Panc1 (cell line): ENCODE results near the gene FGFR4. TPM values are rescaled to one million over a fixed set of nuclear protein-coding genes. Genes with fewer than 3 reads are reported as not detected.

Source experiments
- ATAC-seq: fragments of 200-7000 bp; cut with Tn5 transposase; 2 replicates; pipeline ENCODE4 v1.9.1; 2020; ENCODE audit warnings: mild to moderate bottlenecking, moderate library complexity
- BruUV-seq: library from RNA; stranded (reverse); fragments of 400-500 nt; replicated peaks from 2 replicates; lab custom pipeline; 2021; lab: Mats Ljungman, UMichigan
- CTCF ChIA-PET: fragments of 300-600 bp; sonication (Branson Sonifier 250); formaldehyde crosslinking; loops from one replicate; lab custom pipeline; 2022; ENCODE audit warnings: antibody characterized with exemption; lab: Charles Lee
- POLR2A ChIA-PET: fragments of 300-600 bp; sonication (Branson Sonifier 250); formaldehyde crosslinking; loops from one replicate; lab custom pipeline; 2022; ENCODE audit warnings: antibody characterized with exemption; lab: Charles Lee
- DNase-seq: peaks from one replicate; pipeline ENCODE4 v3.0.0-alpha.2; 2010; ENCODE audit warnings: low read depth, low spot score
- H3K27ac ChIP-seq: 2 replicates; pipeline ENCODE4 v1.5.1; 2011; ENCODE audit warnings: mild to moderate bottlenecking, low read length, inconsistent platforms
- H3K27me3 ChIP-seq: fragments of 200-500 bp; sonication (Bioruptor generic); 2 replicates; pipeline ENCODE4 v1.6.0; 2014; ENCODE audit warnings: low read length, inconsistent platforms; ENCODE audit not compliant: control insufficient read depth, insufficient read depth
- H3K36me3 ChIP-seq: fragments of 200-500 bp; sonication (Bioruptor generic); 2 replicates; pipeline ENCODE4 v1.5.1; 2014; ENCODE audit warnings: inconsistent platforms, mild to moderate bottlenecking, low read length, moderate library complexity; ENCODE audit not compliant: control insufficient read depth, insufficient read depth
- H3K4me1 ChIP-seq: 2 replicates; pipeline ENCODE4 v1.5.1; 2011; ENCODE audit warnings: inconsistent platforms, mild to moderate bottlenecking, low read length, moderate library complexity; ENCODE audit not compliant: control insufficient read depth, insufficient read depth
- H3K4me3 ChIP-seq, 2 experiments: 2 replicates each; pipeline ENCODE4 v1.5.1; 2011 to 2012; ENCODE audit warnings: low read depth in 2 of 2, low read length in 2 of 2, mild to moderate bottlenecking in 2 of 2, inconsistent platforms in 1 of 2, moderate library complexity in 1 of 2
- H3K9me3 ChIP-seq: fragments of 200-500 bp; sonication (Bioruptor generic); 2 replicates; pipeline ENCODE4 v1.5.1; 2014; ENCODE audit warnings: low read depth, mild to moderate bottlenecking, inconsistent platforms, low read length, moderate library complexity; ENCODE audit not compliant: control insufficient read depth, insufficient read depth
- POLR2AphosphoS5 ChIP-seq: IDR thresholded peaks from 2 replicates; pipeline ENCODE4 v1.6.1; 2012; ENCODE audit warnings: mild to moderate bottlenecking, low read depth, low read length, moderate library complexity
- REST ChIP-seq, 2 experiments: IDR thresholded peaks; 2 replicates each; pipeline ENCODE4 v1.6.1; 2011 to 2012; ENCODE audit warnings: low read depth in 2 of 2, control low read depth in 1 of 2, low read length in 1 of 2, mild to moderate bottlenecking in 1 of 2, moderate library complexity in 1 of 2; ENCODE audit not compliant: insufficient read depth in 1 of 2
- SIN3A ChIP-seq: IDR thresholded peaks from 2 replicates; pipeline ENCODE4 v1.6.1; 2012; ENCODE audit warnings: low read depth, mild to moderate bottlenecking, low read length, moderate library complexity, borderline replicate concordance; ENCODE audit not compliant: insufficient read depth
- TCF7L2 ChIP-seq: IDR thresholded peaks from 2 replicates; pipeline ENCODE4 v1.6.1; 2011; ENCODE audit warnings: mild to moderate bottlenecking, low read depth, low read length, inconsistent platforms
- in situ Hi-C: cut with HindIII; loops from 2 replicates; pipeline ENCODE4 v1.10.0; 2016; ENCODE audit warnings: low sequenced_read_pairs, low pct_unique_long_range_greater_than_20kb
- intact Hi-C: fragments of 100-400 bp; cut with micrococcal nuclease; formaldehyde crosslinking; loops from one replicate; pipeline ENCODE4 v1.10.0; 2022; ENCODE audit not compliant: unreplicated experiment
- total RNA-seq: library from RNA; stranded (reverse); gene quantifications from one replicate; pipeline ENCODE4 v1.2.1, GENCODE V29; 2021; ENCODE audit not compliant: unreplicated experiment
- TF ChIP-seq, protein P1 (sequence below): fragments of 450-650 bp; IDR thresholded peaks from 2 replicates; pipeline ENCODE4 v1.5.1; 2017; ENCODE audit warnings: mild to moderate bottlenecking

The FGFR4 gene
- total RNA-seq, 1 experiment from 2014 or later = 7.5 TPM

- H3K27ac ChIP-seq = no peak overlapping the region
- no peaks in the 10 kb centered on the region for H3K9me3 ChIP-seq
- POLR2A ChIA-PET = no interaction called here
- BruUV-seq = no TSS peak
- no peaks in the 10 kb centered on the region for H3K27me3 ChIP-seq
- H3K4me1 ChIP-seq = no peaks in the 10 kb centered on the region
- CTCF ChIA-PET = no interaction called here
- DNase-seq = no peak
- ATAC-seq = no peak
- H3K36me3 ChIP-seq = no peaks in the 10 kb centered on the region
- no peak for TF ChIP-seq POLR2AphosphoS5
- TF ChIP-seq, protein P1, sequence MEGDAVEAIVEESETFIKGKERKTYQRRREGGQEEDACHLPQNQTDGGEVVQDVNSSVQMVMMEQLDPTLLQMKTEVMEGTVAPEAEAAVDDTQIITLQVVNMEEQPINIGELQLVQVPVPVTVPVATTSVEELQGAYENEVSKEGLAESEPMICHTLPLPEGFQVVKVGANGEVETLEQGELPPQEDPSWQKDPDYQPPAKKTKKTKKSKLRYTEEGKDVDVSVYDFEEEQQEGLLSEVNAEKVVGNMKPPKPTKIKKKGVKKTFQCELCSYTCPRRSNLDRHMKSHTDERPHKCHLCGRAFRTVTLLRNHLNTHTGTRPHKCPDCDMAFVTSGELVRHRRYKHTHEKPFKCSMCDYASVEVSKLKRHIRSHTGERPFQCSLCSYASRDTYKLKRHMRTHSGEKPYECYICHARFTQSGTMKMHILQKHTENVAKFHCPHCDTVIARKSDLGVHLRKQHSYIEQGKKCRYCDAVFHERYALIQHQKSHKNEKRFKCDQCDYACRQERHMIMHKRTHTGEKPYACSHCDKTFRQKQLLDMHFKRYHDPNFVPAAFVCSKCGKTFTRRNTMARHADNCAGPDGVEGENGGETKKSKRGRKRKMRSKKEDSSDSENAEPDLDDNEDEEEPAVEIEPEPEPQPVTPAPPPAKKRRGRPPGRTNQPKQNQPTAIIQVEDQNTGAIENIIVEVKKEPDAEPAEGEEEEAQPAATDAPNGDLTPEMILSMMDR = no peak
- TF ChIP-seq REST (IDR thresholded peaks at IDR 0.05; ENCODE audit: insufficient read depth in 1 of 2, low read depth in 2 of 2, low read length in 1 of 2) = no peak
- TF ChIP-seq TCF7L2 = no peak
- TF ChIP-seq SIN3A = no peak
- in situ Hi-C loops = no loop called here
- H3K4me3 ChIP-seq = no peak overlapping the region
- intact Hi-C loops = no loop called here
Observed at GRCh38 chr5:177081859-177082258, 4.9 kb upstream of the FGFR4 start.

GRCh38 chr5:177083357-177083756 is 3.4 kb upstream of the FGFR4 start:
- ATAC-seq (no peak), DNase-seq (no peak)
- in situ Hi-C loops = no loop called here
- Histone ChIP-seq H3K4me3 (no peak overlapping the region), H3K27ac (no peak overlapping the region), H3K9me3 (no peaks in the 10 kb centered on the region), H3K27me3 (no peaks in the 10 kb centered on the region), H3K36me3 (no peaks in the 10 kb centered on the region), H3K4me1 (no peaks in the 10 kb centered on the region)
- POLR2A ChIA-PET = no interaction called here
- no TSS peak for BruUV-seq
- intact Hi-C loops = no loop called here
- CTCF ChIA-PET = no interaction called here
- no peak for TF ChIP-seq TCF7L2
- TF ChIP-seq SIN3A = no peak
- TF ChIP-seq REST (IDR thresholded peaks at IDR 0.05; ENCODE audit: insufficient read depth in 1 of 2, low read depth in 2 of 2, low read length in 1 of 2) = no peak
- TF ChIP-seq, protein P1 = no peak
- TF ChIP-seq POLR2AphosphoS5 = no peak
